NCI-H226 (cell line): ENCODE data around the gene SETDB2.
"Not testable (repeated sequence)": the region's sequence is repeated elsewhere in the genome, so short reads cannot be mapped to it uniquely, and the experiment has no call there.

Experiments used
- DNase-seq: peaks from one replicate; pipeline ENCODE4 v3.0.0-alpha.2; 2015

The SETDB2 gene

GRCh38 chr13:49472186-49472585, 28.1 kb downstream of the SETDB2 start:
- no peak for DNase-seq

- no peak for DNase-seq
Measured at GRCh38 chr13:49476529-49476928, 32.5 kb downstream of the SETDB2 start.

- DNase-seq: no peak
Measured at GRCh38 chr13:49481788-49482187, 37.7 kb downstream of the SETDB2 start.

- no peak for DNase-seq
Measured at GRCh38 chr13:49488563-49488962, 44.5 kb downstream of the SETDB2 start.

- no peak for DNase-seq
Measured at GRCh38 chr13:49494645-49495044, 50.6 kb downstream of the SETDB2 start.

GRCh38 chr13:49495783-49496762, 52.0 kb downstream of the SETDB2 start, which contains the start of gene PHF11:
Gene PHF11, plus strand, starts transcription at chr13:49495953. Its CDS starts 49 bp downstream, at chr13:49496002.
- peak; percentile 16 for DNase-seq

- DNase-seq: not testable (repeated sequence)
Measured at GRCh38 chr13:49496837-49497236, 52.8 kb downstream of the SETDB2 start.

GRCh38 chr13:49497272-49497671, 53.2 kb downstream of the SETDB2 start:
- no peak for DNase-seq

GRCh38 chr13:49498206-49498605, 54.1 kb downstream of the SETDB2 start:
- no peak for DNase-seq

- DNase-seq: no peak
Measured at GRCh38 chr13:49499889-49500660, 56.0 kb downstream of the SETDB2 start.

- DNase-seq: no peak
Measured at GRCh38 chr13:49502954-49503353, 58.9 kb downstream of the SETDB2 start.

GRCh38 chr13:49503951-49504350, 59.9 kb downstream of the SETDB2 start:
- no peak for DNase-seq

- no peak for DNase-seq
Measured at GRCh38 chr13:49512578-49512977, 68.5 kb downstream of the SETDB2 start.

GRCh38 chr13:49516467-49516866, 72.4 kb downstream of the SETDB2 start:
- no peak for DNase-seq

GRCh38 chr13:49517461-49517860, 73.4 kb downstream of the SETDB2 start:
- DNase-seq: no peak

GRCh38 chr13:49521224-49521623, 77.2 kb downstream of the SETDB2 start:
- DNase-seq: no peak

GRCh38 chr13:49524740-49525501, 80.8 kb downstream of the SETDB2 start:
- no peak for DNase-seq

GRCh38 chr13:49527123-49527522, 83.0 kb downstream of the SETDB2 start:
- DNase-seq: no peak

GRCh38 chr13:49528161-49528560, 84.1 kb downstream of the SETDB2 start:
- no peak for DNase-seq

GRCh38 chr13:49530457-49530856, 86.4 kb downstream of the SETDB2 start:
- DNase-seq: no peak

GRCh38 chr13:49532593-49532992, 88.5 kb downstream of the SETDB2 start:
- DNase-seq: no peak

- no peak for DNase-seq
Measured at GRCh38 chr13:49533011-49533410, 88.9 kb downstream of the SETDB2 start.
